22Rv1 (cell line): Measurements from ENCODE around the gene RIOX2.

ENCODE experiments used
- CTCF ChIP-seq: fragments of 450-650 bp; IDR thresholded peaks from 2 replicates; pipeline ENCODE4 v1.5.1; 2017; ENCODE audit warnings: mild to moderate bottlenecking
- ZFX ChIP-seq: fragments of 450-650 bp; IDR thresholded peaks from 2 replicates; pipeline ENCODE4 v1.6.1; 2017; ENCODE audit warnings: antibody characterized with exemption, borderline replicate concordance

- TF ChIP-seq CTCF, result no peak
- no peak for TF ChIP-seq ZFX
Measured at GRCh38 chr3:97960551-97960950, 11.7 kb downstream of the RIOX2 start.
